ENCODE results near the gene KRT7. TPM values are rescaled to one million over a fixed set of nuclear protein-coding genes. Genes with fewer than 3 reads are reported as not detected.

KRT7 gene
- total and polyA plus RNA-seq, 2 donors (not counting 3 experiments of a cell fraction or from before 2014, with no cell fraction given): 120 to 293 TPM

DNA sequence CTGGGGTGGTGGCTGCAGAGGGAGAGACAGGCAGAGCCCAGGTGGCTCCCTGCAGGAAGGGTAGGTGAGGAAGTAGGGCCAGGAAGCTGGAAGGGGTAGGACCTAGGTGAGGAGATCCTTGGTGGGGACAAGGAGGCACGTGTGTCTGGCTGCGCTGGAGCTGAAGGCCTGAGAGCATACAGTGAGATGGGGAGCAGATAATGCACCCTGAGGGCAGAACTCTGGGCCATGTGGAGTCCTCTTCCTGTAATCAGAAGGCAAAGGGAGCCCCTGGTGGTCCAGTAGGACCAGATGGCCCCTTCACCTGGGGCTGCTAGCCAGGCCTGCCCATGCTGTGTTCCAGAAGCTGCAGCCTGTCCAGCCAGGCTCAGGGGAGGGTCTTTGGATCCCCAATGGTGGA, 25.9 kb upstream of the KRT7 start:
- dilution Hi-C loops (cut with MboI; ENCODE audit: extremely low pct_ligation_motif_present, low sequenced_read_pairs): no loop called here
- ChIA-PET POLR2A (no interaction called here), CTCF (interaction anchor here (0.7 to 1.6 kb wide), 8 partner anchors 8 to 72 kb away, joined by 3 to 5 read pairs (median 3); partner anchors contain the start of gene KRT80)
- intact Hi-C loops (cut with micrococcal nuclease): no loop called here
- Histone ChIP-seq H3K9me3 (replicated peaks; ENCODE audit: control insufficient read depth, insufficient read depth, low read length) (no peaks in the 10 kb centered on the region), H3K79me2 (ENCODE audit: control insufficient read depth, insufficient read depth, low read length) (no peaks in the 10 kb centered on the region), H2AFZ (ENCODE audit: low read depth, low read length) (no peak overlapping the region), H3K27me3 (ENCODE audit: control insufficient read depth in 2 of 2, insufficient read depth in 2 of 2, low read length in 2 of 2) (no peaks in the 10 kb centered on the region), H3K4me3 (replicated peaks in 1 of 3; ENCODE audit: insufficient read depth in 1 of 3, low read depth in 1 of 3, low read length in 3 of 3) (no peak overlapping the region), H3K36me3 (ENCODE audit: control insufficient read depth in 2 of 2, extremely low read depth in 1 of 2, insufficient read depth in 2 of 2, low read length in 2 of 2) (no peaks in the 10 kb centered on the region), H3K9me1 (replicated peaks; ENCODE audit: control insufficient read depth, extremely low read depth, insufficient read depth, low read length) (no peaks in the 10 kb centered on the region), H3K27ac (ENCODE audit: insufficient read depth, low read depth, low read length) (no peak overlapping the region), H3K9ac (replicated peaks; ENCODE audit: extremely low read depth, insufficient read depth, low read length) (no peak overlapping the region), H3K4me1 (ENCODE audit: control insufficient read depth, extremely low read depth, insufficient read depth, low read length) (peaks cover 11% of the 10 kb centered on the region), H4K20me1 (replicated peaks; ENCODE audit: control insufficient read depth, extremely low read depth, insufficient read depth, low read length) (no peaks in the 10 kb centered on the region), H3K4me2 (ENCODE audit: insufficient read depth, low read length) (no peak overlapping the region)
- no peak for TF ChIP-seq POLR2AphosphoS5 (IDR thresholded peaks at IDR 0.05; ENCODE audit: insufficient read depth, low read depth, low read length)
- TF ChIP-seq GATA2 (IDR thresholded peaks at IDR 0.05; ENCODE audit: insufficient read depth, insufficient read length, low read depth, low read length): no peak
- no peak for TF ChIP-seq JUN (IDR thresholded peaks at IDR 0.05; ENCODE audit: borderline replicate concordance, insufficient read depth, insufficient read length, low read depth)
- TF ChIP-seq, protein P1, sequence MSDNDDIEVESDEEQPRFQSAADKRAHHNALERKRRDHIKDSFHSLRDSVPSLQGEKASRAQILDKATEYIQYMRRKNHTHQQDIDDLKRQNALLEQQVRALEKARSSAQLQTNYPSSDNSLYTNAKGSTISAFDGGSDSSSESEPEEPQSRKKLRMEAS (IDR thresholded peaks at IDR 0.05; ENCODE audit: insufficient read depth, insufficient read length): no peak
- TF ChIP-seq, protein P2, sequence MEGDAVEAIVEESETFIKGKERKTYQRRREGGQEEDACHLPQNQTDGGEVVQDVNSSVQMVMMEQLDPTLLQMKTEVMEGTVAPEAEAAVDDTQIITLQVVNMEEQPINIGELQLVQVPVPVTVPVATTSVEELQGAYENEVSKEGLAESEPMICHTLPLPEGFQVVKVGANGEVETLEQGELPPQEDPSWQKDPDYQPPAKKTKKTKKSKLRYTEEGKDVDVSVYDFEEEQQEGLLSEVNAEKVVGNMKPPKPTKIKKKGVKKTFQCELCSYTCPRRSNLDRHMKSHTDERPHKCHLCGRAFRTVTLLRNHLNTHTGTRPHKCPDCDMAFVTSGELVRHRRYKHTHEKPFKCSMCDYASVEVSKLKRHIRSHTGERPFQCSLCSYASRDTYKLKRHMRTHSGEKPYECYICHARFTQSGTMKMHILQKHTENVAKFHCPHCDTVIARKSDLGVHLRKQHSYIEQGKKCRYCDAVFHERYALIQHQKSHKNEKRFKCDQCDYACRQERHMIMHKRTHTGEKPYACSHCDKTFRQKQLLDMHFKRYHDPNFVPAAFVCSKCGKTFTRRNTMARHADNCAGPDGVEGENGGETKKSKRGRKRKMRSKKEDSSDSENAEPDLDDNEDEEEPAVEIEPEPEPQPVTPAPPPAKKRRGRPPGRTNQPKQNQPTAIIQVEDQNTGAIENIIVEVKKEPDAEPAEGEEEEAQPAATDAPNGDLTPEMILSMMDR (IDR thresholded peaks at IDR 0.05; ENCODE audit: extremely low read depth in 1 of 2, insufficient read depth in 1 of 2, low read depth in 1 of 2, low read length in 2 of 2): no peak
- TF ChIP-seq MYC (IDR thresholded peaks at IDR 0.05; ENCODE audit: low read depth, low read length): no peak
- no peak for TF ChIP-seq EZH2 (IDR thresholded peaks at IDR 0.05; ENCODE audit: borderline replicate concordance, low read depth, low read length, severe bottlenecking)
- TF ChIP-seq FOS (IDR thresholded peaks at IDR 0.05; ENCODE audit: borderline replicate concordance, insufficient read depth, low read length): no peak
- TF ChIP-seq POLR2A (IDR thresholded peaks at IDR 0.05; ENCODE audit: low read depth, low read length): no peak
- FAIRE-seq (no peak), DNase-seq (ENCODE audit: low read depth, low spot score) (no peak)
- BruUV-seq (replicated peaks): no TSS peak
